ENCODE results near the gene ANKRD52. TPM values are rescaled to one million over a fixed set of nuclear protein-coding genes. Genes with fewer than 3 reads are reported as not detected.
A peak's percentile ranks its signal among the peaks of the same experiment; 100 is the strongest.

ANKRD52 gene
- total and polyA plus RNA-seq, 10 of the 15 experiments (the other 5 are each of a cell fraction or from before 2014, with no cell fraction given), result 0.90 to 55.3 (median 16.1) TPM

GRCh38 chr12:56189099-56189917 lies 68.9 kb downstream of the ANKRD52 start, which contains the start of gene SMARCC2 (continued):
- TF ChIP-seq NR2C2 (IDR thresholded peaks at IDR 0.05; ENCODE audit: borderline replicate concordance, control insufficient read depth, insufficient read length, low read depth), result no peak
- no peak for TF ChIP-seq BRCA1 (IDR thresholded peaks at IDR 0.05; ENCODE audit: low read depth, low read length)
- no peak for TF ChIP-seq FOS (IDR thresholded peaks at IDR 0.05; ENCODE audit: borderline replicate concordance, extremely low read depth, insufficient read length)
- no peak for TF ChIP-seq EP300 (IDR thresholded peaks at IDR 0.05; ENCODE audit: borderline replicate concordance in 1 of 2, control insufficient read depth in 1 of 2, low read depth in 2 of 2, low read length in 2 of 2)
- TF ChIP-seq NFYB (IDR thresholded peaks at IDR 0.05; ENCODE audit: insufficient read depth, low read depth, low read length), result no peak
- TF ChIP-seq MXI1 (IDR thresholded peaks at IDR 0.05; ENCODE audit: low read depth, low read length), result peak; percentile 58
- no peak for TF ChIP-seq CHD2 (IDR thresholded peaks at IDR 0.05; ENCODE audit: borderline replicate concordance, low read depth, low read length)
- no peak for TF ChIP-seq PML (IDR thresholded peaks at IDR 0.05; ENCODE audit: low read length)
- no peak for TF ChIP-seq SP1 (IDR thresholded peaks at IDR 0.05; ENCODE audit: low read depth, low read length)
- no peak for TF ChIP-seq POLR2AphosphoS5 (IDR thresholded peaks at IDR 0.05; ENCODE audit: low read length)
- no peak for TF ChIP-seq MYC (IDR thresholded peaks at IDR 0.05; ENCODE audit: insufficient read depth, insufficient read length, insufficient replicate concordance, low read length, severe bottlenecking)
- TF ChIP-seq NKRF (conservative IDR thresholded peaks at IDR 0.05), result peak; percentile 69; the same call in 1 of the 2 replicates
- TF ChIP-seq IRF5 (IDR thresholded peaks at IDR 0.05; ENCODE audit: borderline replicate concordance), result no peak
- no peak for TF ChIP-seq BCL11A (IDR thresholded peaks at IDR 0.05; ENCODE audit: low read depth, low read length)
- no peak for TF ChIP-seq HDAC2 (IDR thresholded peaks at IDR 0.05)
- no peak for TF ChIP-seq NR2F1 (conservative IDR thresholded peaks at IDR 0.05)
- no peak for TF ChIP-seq JUNB (IDR thresholded peaks at IDR 0.05)
- no peak for TF ChIP-seq WRNIP1 (IDR thresholded peaks at IDR 0.05; ENCODE audit: borderline replicate concordance, low read depth, low read length)
- no peak for TF ChIP-seq SKIL (IDR thresholded peaks at IDR 0.05; ENCODE audit: low read depth, poor library complexity, severe bottlenecking)
- TF ChIP-seq REST (IDR thresholded peaks at IDR 0.05; ENCODE audit: low read depth, low read length), result no peak
- TF ChIP-seq ATF7 (IDR thresholded peaks at IDR 0.05; ENCODE audit: low read depth), result no peak

Data from GM12878 (cell line).